Right lung (tissue), 5 donors: ENCODE data around the gene FABP6. TPM values are rescaled to one million over a fixed set of nuclear protein-coding genes. Genes with fewer than 3 reads are reported as not detected.

Source experiments
- polyA plus RNA-seq, 5 donors: library from polyadenylated mRNA; unstranded; fragments of 120-200 nt; gene quantifications; one replicate each; pipeline versions ENCODE4 v1.2.1 to v1.2.3, GENCODE V29; 2013; ENCODE audit warnings: inconsistent platforms in 1 of 5, low replicate concordance in 1 of 5; ENCODE audit not compliant: insufficient read length in 5 of 5, insufficient read depth in 1 of 5

Gene FABP6
- polyA plus RNA-seq, 5 donors = 0.40 to 7.3 (median 4.4) TPM

Other genes starting within 250 kb of the FABP6 start
- gene TTC1, start 220.4 kb upstream of the FABP6 start, polyA plus RNA-seq = 10 to 100 TPM; 55.0 to 66.3 (median 58.8) TPM
- 10 to 100 TPM; 28.8 to 39.9 (median 37.2) TPM for gene PWWP2A, start 110.1 kb upstream of the FABP6 start, polyA plus RNA-seq
- 10 to 100 TPM in 2 of 5 donors, 1 to 10 TPM in 3; 7.9 to 12.7 (median 9.6) TPM for gene CCNJL, start 83.1 kb downstream of the FABP6 start, polyA plus RNA-seq
- gene C1QTNF2, start 141.1 kb downstream of the FABP6 start, polyA plus RNA-seq = 1 to 10 TPM; 2.9 to 5.1 (median 3.3) TPM
- 10 to 100 TPM; 11.4 to 18.3 (median 15.2) TPM for gene FAM200C, start 170.5 kb downstream of the FABP6 start, polyA plus RNA-seq
- 10 to 100 TPM; 45.0 to 72.6 (median 52.4) TPM for gene SLU7, start 189.6 kb downstream of the FABP6 start, polyA plus RNA-seq
- 100 to 1,000 TPM in 1 of 5 donors, 10 to 100 TPM in 4; 40.1 to 121 (median 69.5) TPM for gene PTTG1, start 192.3 kb downstream of the FABP6 start, polyA plus RNA-seq